ENCODE measurements around the gene HJV.
"Not testable (repeated sequence)": the region's sequence is repeated elsewhere in the genome, so short reads cannot be mapped to it uniquely, and the experiment has no call there.

HJV gene

GRCh38 chr1:146021622-146022402 lies at the start of gene HJV:
TSS of gene HJV (minus strand) at chr1:146021735. CDS start at chr1:146020231, 1,504 bp downstream.
- no peak for DNase-seq

GRCh38 chr1:146059148-146059547 lies 37.6 kb upstream of the HJV start:
- not testable (repeated sequence) for DNase-seq

GRCh38 chr1:146051852-146052676 lies 30.5 kb upstream of the HJV start:
- peak; percentile 88 for DNase-seq

GRCh38 chr1:146051452-146051851 lies 29.9 kb upstream of the HJV start:
- no peak for DNase-seq

GRCh38 chr1:146050652-146050963 lies 29.1 kb upstream of the HJV start:
- DNase-seq = not testable (repeated sequence)

GRCh38 chr1:146049866-146050651 lies 28.5 kb upstream of the HJV start:
- not testable (repeated sequence) for DNase-seq

- no peak for DNase-seq
Observed at GRCh38 chr1:146049436-146049835, 27.9 kb upstream of the HJV start.

GRCh38 chr1:146048514-146049115 lies 27.1 kb upstream of the HJV start:
- DNase-seq = not testable (repeated sequence)

GRCh38 chr1:146046664-146047063 lies 25.1 kb upstream of the HJV start:
- no peak for DNase-seq

- no peak for DNase-seq
Observed at GRCh38 chr1:146039844-146040194, 18.3 kb upstream of the HJV start.

- peak; percentile 78 for DNase-seq
Observed at GRCh38 chr1:146036965-146037646, 15.6 kb upstream of the HJV start.

- no peak for DNase-seq
Observed at GRCh38 chr1:146036241-146036964, 14.9 kb upstream of the HJV start.

GRCh38 chr1:146035048-146035423 lies 13.5 kb upstream of the HJV start:
- no peak for DNase-seq

- no peak for DNase-seq
Observed at GRCh38 chr1:146032631-146033219, 11.2 kb upstream of the HJV start.

GRCh38 chr1:146031476-146031875 lies 9.9 kb upstream of the HJV start:
- DNase-seq = no peak

GRCh38 chr1:146029117-146029516 lies 7.6 kb upstream of the HJV start:
- DNase-seq = no peak

- DNase-seq = not testable (repeated sequence)
Observed at GRCh38 chr1:146026650-146027049, 5.1 kb upstream of the HJV start.

- DNase-seq = not testable (repeated sequence)
Observed at GRCh38 chr1:146025787-146026495, 4.4 kb upstream of the HJV start.

- no peak for DNase-seq
Observed at GRCh38 chr1:146022403-146023127, 1.0 kb upstream of the HJV start.

GRCh38 chr1:146021050-146021445 lies 487 bp downstream of the HJV start:
- DNase-seq = no peak

All from NCI-H2107 (cell line).